ENCODE results near the gene MAP3K13. TPM values are rescaled to one million over a fixed set of nuclear protein-coding genes. Genes with fewer than 3 reads are reported as not detected.

MAP3K13 gene
- total and polyA plus RNA-seq, 10 of the 15 experiments (the other 5 are each of a cell fraction or from before 2014, with no cell fraction given) = 10.5 to 70.8 (median 26.8) TPM

DNA sequence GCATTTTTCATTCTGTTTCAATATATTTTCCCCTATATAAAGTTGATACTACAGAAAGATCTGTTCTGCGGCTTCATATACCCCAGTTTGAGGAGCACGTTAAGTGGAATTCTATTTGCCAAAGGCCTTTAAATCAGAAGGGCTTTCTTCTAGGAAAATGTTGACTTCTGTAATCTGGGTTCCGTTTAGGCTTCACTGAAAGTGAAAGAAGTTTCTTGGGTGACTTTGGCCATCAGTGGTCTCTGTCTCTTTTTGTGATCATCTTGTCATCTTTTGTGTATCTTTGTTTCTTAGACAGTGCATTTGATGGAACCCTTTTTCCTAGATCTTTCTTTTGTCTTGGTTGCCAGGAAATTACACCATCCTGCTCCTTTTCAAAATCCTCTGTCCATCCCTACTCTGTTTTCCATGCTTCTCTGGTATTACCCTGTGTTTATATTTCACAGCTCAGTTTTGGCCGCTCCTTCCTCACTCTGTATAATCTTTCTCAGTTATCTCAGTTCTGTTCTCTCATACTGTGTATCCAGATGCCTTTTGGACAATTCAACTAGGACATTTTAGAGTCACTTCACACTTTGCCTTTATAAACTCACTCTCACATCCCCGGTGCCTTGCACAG lies 40.7 kb upstream of the MAP3K13 start:
- H3K9ac ChIP-seq (ENCODE audit: control insufficient read depth, insufficient read depth, low read length) = no peak overlapping the region
- H3K27me3 ChIP-seq (replicated peaks in 1 of 2; ENCODE audit: control insufficient read depth in 2 of 2, insufficient read depth in 2 of 2, low read length in 1 of 2) = no peaks in the 10 kb centered on the region
- intact Hi-C loops (cut with micrococcal nuclease; ENCODE audit: unreplicated experiment) = no loop called here
- in situ Hi-C loops (cut with MboI) = no loop called here
- H4K20me1 ChIP-seq (ENCODE audit: control insufficient read depth, insufficient read depth) = no peaks in the 10 kb centered on the region
- no peak overlapping the region for H3K4me2 ChIP-seq (ENCODE audit: control insufficient read depth, insufficient read depth)
- BruUV-seq (replicated peaks) = no TSS peak
- DNase-seq (ENCODE audit: low read depth, low spot score) = no peak
- no peaks in the 10 kb centered on the region for H3K36me3 ChIP-seq (ENCODE audit: control insufficient read depth in 2 of 2, insufficient read depth in 2 of 2, low read length in 1 of 2)
- no peak overlapping the region for H3K4me3 ChIP-seq
- ChIA-PET RAD21 (ENCODE audit: unreplicated experiment) (interaction anchor here (0.6 kb wide), 1 partner anchor 327 kb away, joined by 3 read pairs; no protein-coding TSS in a partner anchor), POLR2A (no interaction called here), CTCF (interaction anchor here (1.5 kb wide), 1 partner anchor 14 kb away, joined by 5 read pairs; no protein-coding TSS in a partner anchor), SMC1A (ENCODE audit: uncharacterized antibody, unreplicated experiment) (interaction anchor here (1.2 to 1.5 kb wide), 2 partner anchors 10 to 14 kb away, joined by 3 read pairs; no protein-coding TSS in a partner anchor)
- H2AFZ ChIP-seq (ENCODE audit: control insufficient read depth, low read depth, low read length) = no peak overlapping the region
- TF ChIP-seq USF1 (IDR thresholded peaks at IDR 0.05; ENCODE audit: borderline replicate concordance, extremely low read length, insufficient read depth, low read depth, low read length) = no peak
- no peak for TF ChIP-seq IKZF1 (conservative IDR thresholded peaks at IDR 0.05)
- no peak for TF ChIP-seq NFYB (IDR thresholded peaks at IDR 0.05; ENCODE audit: insufficient read depth, low read depth, low read length)
- TF ChIP-seq CHD4 (IDR thresholded peaks at IDR 0.05) = no peak
- TF ChIP-seq, protein P1, sequence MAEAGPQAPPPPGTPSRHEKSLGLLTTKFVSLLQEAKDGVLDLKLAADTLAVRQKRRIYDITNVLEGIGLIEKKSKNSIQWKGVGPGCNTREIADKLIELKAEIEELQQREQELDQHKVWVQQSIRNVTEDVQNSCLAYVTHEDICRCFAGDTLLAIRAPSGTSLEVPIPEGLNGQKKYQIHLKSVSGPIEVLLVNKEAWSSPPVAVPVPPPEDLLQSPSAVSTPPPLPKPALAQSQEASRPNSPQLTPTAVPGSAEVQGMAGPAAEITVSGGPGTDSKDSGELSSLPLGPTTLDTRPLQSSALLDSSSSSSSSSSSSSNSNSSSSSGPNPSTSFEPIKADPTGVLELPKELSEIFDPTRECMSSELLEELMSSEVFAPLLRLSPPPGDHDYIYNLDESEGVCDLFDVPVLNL (IDR thresholded peaks at IDR 0.05; ENCODE audit: low read depth, low read length) = no peak
- H3K4me1 ChIP-seq (ENCODE audit: control insufficient read depth, insufficient read depth, low read length) = peaks cover 5% of the 10 kb centered on the region; the same call in 1 of the 2 replicates
- no peak overlapping the region for H3K27ac ChIP-seq (ENCODE audit: control insufficient read depth, insufficient read depth)
- ATAC-seq = peak; percentile 33; the same call in 2 of the 3 replicates
- H3K9me3 ChIP-seq (replicated peaks; ENCODE audit: control insufficient read depth, insufficient read depth, low read length) = no peaks in the 10 kb centered on the region
- WGBS (ENCODE audit: insufficient coverage, insufficient replicate concordance, low lambda C conversion rate, missing lambda C conversion rate) = 68% methylated on average over 5 of the region's 5 CpGs
- no peaks in the 10 kb centered on the region for H3K79me2 ChIP-seq (ENCODE audit: control insufficient read depth, insufficient read depth, low read length)
- FAIRE-seq = peak; percentile 81

All from GM12878 (cell line).